ENCODE data around the gene SCAMP5. TPM values are rescaled to one million over a fixed set of nuclear protein-coding genes. Genes with fewer than 3 reads are reported as not detected.

SCAMP5 gene
- total and polyA plus RNA-seq, 2 of the 13 experiments (the other 11 are each of a cell fraction or from before 2014, with no cell fraction given): 34.3 to 49.0 TPM

- TF ChIP-seq SRSF1 (optimal IDR thresholded peaks at IDR 0.05; ENCODE audit: low read depth, low read length): peak; percentile 68
- 0 out of 2 replicates have a peak, but pooled peaks have one; percentile 30 for TF ChIP-seq ZNF446 (CRISPR knock-in tag; IDR thresholded peaks at IDR 0.05)
- TF ChIP-seq ZNF879 (CRISPR knock-in tag; IDR thresholded peaks at IDR 0.05): no peak
- TF ChIP-seq, protein P1, sequence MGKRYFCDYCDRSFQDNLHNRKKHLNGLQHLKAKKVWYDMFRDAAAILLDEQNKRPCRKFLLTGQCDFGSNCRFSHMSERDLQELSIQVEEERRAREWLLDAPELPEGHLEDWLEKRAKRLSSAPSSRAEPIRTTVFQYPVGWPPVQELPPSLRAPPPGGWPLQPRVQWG (CRISPR knock-in tag; IDR thresholded peaks at IDR 0.05; ENCODE audit: borderline replicate concordance, low read depth): no peak
- TF ChIP-seq, protein P2, sequence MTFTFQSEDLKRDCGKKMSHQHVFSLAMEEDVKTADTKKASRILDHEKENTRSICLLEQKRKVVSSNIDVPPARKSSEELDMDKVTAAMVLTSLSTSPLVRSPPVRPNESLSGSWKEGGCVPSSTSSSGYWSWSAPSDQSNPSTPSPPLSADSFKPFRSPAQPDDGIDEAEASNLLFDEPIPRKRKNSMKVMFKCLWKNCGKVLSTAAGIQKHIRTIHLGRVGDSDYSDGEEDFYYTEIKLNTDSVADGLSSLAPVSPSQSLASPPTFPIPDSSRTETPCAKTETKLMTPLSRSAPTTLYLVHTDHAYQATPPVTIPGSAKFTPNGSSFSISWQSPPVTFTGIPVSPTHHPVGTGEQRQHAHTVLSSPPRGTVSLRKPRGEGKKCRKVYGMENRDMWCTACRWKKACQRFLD (CRISPR knock-in tag; IDR thresholded peaks at IDR 0.05; ENCODE audit: borderline replicate concordance): no peak
- peak; percentile 52 for TF ChIP-seq MAX (IDR thresholded peaks at IDR 0.05)
- TF ChIP-seq ZNF672 (CRISPR knock-in tag; IDR thresholded peaks at IDR 0.05): no peak
- TF ChIP-seq ZFP1 (CRISPR knock-in tag; IDR thresholded peaks at IDR 0.05): no peak
- peak; percentile 44; the same call in 1 of the 2 replicates for TF ChIP-seq POLR2G (IDR thresholded peaks at IDR 0.05; ENCODE audit: low read depth, low read length)
- TF ChIP-seq ZFP91 (CRISPR knock-in tag; IDR thresholded peaks at IDR 0.05; ENCODE audit: borderline replicate concordance): peak; percentile 33; the same call in 1 of the 2 replicates
- TF ChIP-seq, protein P3, sequence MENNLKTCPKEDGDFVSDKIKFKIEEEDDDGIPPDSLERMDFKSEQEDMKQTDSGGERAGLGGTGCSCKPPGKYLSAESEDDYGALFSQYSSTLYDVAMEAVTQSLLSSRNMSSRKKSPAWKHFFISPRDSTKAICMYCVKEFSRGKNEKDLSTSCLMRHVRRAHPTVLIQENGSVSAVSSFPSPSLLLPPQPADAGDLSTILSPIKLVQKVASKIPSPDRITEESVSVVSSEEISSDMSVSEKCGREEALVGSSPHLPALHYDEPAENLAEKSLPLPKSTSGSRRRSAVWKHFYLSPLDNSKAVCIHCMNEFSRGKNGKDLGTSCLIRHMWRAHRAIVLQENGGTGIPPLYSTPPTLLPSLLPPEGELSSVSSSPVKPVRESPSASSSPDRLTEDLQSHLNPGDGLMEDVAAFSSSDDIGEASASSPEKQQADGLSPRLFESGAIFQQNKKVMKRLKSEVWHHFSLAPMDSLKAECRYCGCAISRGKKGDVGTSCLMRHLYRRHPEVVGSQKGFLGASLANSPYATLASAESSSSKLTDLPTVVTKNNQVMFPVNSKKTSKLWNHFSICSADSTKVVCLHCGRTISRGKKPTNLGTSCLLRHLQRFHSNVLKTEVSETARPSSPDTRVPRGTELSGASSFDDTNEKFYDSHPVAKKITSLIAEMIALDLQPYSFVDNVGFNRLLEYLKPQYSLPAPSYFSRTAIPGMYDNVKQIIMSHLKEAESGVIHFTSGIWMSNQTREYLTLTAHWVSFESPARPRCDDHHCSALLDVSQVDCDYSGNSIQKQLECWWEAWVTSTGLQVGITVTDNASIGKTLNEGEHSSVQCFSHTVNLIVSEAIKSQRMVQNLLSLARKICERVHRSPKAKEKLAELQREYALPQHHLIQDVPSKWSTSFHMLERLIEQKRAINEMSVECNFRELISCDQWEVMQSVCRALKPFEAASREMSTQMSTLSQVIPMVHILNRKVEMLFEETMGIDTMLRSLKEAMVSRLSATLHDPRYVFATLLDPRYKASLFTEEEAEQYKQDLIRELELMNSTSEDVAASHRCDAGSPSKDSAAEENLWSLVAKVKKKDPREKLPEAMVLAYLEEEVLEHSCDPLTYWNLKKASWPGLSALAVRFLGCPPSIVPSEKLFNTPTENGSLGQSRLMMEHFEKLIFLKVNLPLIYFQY (CRISPR knock-in tag; IDR thresholded peaks at IDR 0.05; ENCODE audit: borderline replicate concordance): peak; percentile 96; the same call in 1 of the 2 replicates
- TF ChIP-seq ZNF510 (CRISPR knock-in tag; IDR thresholded peaks at IDR 0.05; ENCODE audit: low read depth): no peak
- TF ChIP-seq DR1 (CRISPR knock-in tag; IDR thresholded peaks at IDR 0.05): no peak
- no peak for TF ChIP-seq HOXA9 (CRISPR knock-in tag; IDR thresholded peaks at IDR 0.05; ENCODE audit: borderline replicate concordance)
- TF ChIP-seq ZNF501 (CRISPR knock-in tag; IDR thresholded peaks at IDR 0.05): peak; percentile 60; the same call in 1 of the 2 replicates
- TF ChIP-seq, protein P4, sequence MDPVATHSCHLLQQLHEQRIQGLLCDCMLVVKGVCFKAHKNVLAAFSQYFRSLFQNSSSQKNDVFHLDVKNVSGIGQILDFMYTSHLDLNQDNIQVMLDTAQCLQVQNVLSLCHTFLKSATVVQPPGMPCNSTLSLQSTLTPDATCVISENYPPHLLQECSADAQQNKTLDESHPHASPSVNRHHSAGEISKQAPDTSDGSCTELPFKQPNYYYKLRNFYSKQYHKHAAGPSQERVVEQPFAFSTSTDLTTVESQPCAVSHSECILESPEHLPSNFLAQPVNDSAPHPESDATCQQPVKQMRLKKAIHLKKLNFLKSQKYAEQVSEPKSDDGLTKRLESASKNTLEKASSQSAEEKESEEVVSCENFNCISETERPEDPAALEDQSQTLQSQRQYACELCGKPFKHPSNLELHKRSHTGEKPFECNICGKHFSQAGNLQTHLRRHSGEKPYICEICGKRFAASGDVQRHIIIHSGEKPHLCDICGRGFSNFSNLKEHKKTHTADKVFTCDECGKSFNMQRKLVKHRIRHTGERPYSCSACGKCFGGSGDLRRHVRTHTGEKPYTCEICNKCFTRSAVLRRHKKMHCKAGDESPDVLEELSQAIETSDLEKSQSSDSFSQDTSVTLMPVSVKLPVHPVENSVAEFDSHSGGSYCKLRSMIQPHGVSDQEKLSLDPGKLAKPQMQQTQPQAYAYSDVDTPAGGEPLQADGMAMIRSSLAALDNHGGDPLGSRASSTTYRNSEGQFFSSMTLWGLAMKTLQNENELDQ (CRISPR knock-in tag; IDR thresholded peaks at IDR 0.05; ENCODE audit: borderline replicate concordance): no peak
- TF ChIP-seq ZFP62 (CRISPR knock-in tag; IDR thresholded peaks at IDR 0.05): no peak
- no peak for TF ChIP-seq JDP2 (CRISPR knock-in tag; IDR thresholded peaks at IDR 0.05; ENCODE audit: borderline replicate concordance)
- no peak for TF ChIP-seq SP1 (IDR thresholded peaks at IDR 0.05)
- no peak for TF ChIP-seq SP1 (CRISPR knock-in tag; IDR thresholded peaks at IDR 0.05)
Observed at GRCh38 chr15:74956648-74957475, 38.5 kb upstream of the SCAMP5 start, which contains the start of gene RPP25 (continued).

Data from HepG2 (cell line).